Measurements from ENCODE around the gene VWA3B. TPM values are rescaled to one million over a fixed set of nuclear protein-coding genes. Genes with fewer than 3 reads are reported as not detected.

Gene VWA3B
- total RNA-seq, 1 donor from 2014 or later, result not detected

DNA sequence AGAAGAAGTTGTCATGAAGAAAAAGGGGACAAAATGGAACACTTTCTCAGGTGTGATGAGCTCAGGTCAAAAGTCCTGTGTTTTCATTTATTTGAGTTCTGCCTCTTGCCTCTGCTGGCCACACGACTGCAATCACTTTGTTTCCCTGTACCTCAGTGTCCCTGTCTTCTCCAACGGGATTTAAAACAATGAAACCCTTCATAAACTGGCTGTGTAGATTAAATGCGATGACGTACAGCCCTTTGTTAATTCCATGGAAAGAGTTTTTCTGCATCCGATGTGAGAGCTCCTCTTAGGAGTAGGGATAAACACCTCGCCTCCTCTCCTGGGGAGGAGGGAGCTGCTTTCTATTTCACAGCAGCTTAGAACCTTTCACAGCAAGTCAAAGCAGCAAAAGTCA is 207.7 kb downstream of the VWA3B start:
- Mint-ChIP-seq H3K27me3 (ENCODE audit: low read depth) (peaks cover 16% of the 10 kb centered on the region), H3K27ac (ENCODE audit: unreplicated experiment) (no peak overlapping the region), H3K9me3 (ENCODE audit: low read depth) (peaks cover 3% of the 10 kb centered on the region), H3K36me3 (ENCODE audit: low read depth) (peaks cover 1% of the 10 kb centered on the region), H3K4me1 (ENCODE audit: low read depth) (no peaks in the 10 kb centered on the region), H3K4me3 (ENCODE audit: unreplicated experiment) (no peak overlapping the region)
- TF ChIP-seq, protein P1, sequence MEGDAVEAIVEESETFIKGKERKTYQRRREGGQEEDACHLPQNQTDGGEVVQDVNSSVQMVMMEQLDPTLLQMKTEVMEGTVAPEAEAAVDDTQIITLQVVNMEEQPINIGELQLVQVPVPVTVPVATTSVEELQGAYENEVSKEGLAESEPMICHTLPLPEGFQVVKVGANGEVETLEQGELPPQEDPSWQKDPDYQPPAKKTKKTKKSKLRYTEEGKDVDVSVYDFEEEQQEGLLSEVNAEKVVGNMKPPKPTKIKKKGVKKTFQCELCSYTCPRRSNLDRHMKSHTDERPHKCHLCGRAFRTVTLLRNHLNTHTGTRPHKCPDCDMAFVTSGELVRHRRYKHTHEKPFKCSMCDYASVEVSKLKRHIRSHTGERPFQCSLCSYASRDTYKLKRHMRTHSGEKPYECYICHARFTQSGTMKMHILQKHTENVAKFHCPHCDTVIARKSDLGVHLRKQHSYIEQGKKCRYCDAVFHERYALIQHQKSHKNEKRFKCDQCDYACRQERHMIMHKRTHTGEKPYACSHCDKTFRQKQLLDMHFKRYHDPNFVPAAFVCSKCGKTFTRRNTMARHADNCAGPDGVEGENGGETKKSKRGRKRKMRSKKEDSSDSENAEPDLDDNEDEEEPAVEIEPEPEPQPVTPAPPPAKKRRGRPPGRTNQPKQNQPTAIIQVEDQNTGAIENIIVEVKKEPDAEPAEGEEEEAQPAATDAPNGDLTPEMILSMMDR (IDR thresholded peaks at IDR 0.05), result no peak
- no peak for DNase-seq (ENCODE audit: low spot score)

DNA sequence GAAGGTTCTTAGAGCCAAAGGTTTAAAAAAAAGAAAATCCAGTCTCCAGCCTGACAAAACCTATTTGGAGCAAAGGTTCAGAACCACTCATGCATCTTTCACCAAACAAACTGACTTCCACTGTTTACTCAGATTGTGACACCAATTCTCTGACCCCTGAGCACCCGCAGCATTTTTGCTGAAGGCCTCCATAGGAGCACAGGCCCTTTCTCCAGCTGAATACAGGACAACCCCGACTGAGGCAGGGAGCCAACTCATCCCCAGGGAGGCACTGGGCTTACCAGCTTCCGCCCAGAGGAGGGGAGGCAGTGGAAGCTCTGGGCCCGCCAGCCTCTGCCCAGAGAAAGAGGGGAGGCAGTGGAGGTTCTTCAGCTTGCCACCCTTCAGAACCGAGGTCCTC is 208.3 kb downstream of the VWA3B start:
- no peak for DNase-seq (ENCODE audit: low spot score)
- TF ChIP-seq, protein P1 (IDR thresholded peaks at IDR 0.05), result no peak
- no peaks in the 10 kb centered on the region for H3K36me3 Mint-ChIP-seq (ENCODE audit: low read depth)
- no peak overlapping the region for H3K27ac Mint-ChIP-seq (ENCODE audit: unreplicated experiment)
- H3K4me3 Mint-ChIP-seq (ENCODE audit: unreplicated experiment), result no peak overlapping the region
- no peaks in the 10 kb centered on the region for H3K9me3 Mint-ChIP-seq (ENCODE audit: low read depth)
- no peaks in the 10 kb centered on the region for H3K4me1 Mint-ChIP-seq (ENCODE audit: low read depth)
- H3K27me3 Mint-ChIP-seq (ENCODE audit: low read depth), result peaks cover 18% of the 10 kb centered on the region

DNA sequence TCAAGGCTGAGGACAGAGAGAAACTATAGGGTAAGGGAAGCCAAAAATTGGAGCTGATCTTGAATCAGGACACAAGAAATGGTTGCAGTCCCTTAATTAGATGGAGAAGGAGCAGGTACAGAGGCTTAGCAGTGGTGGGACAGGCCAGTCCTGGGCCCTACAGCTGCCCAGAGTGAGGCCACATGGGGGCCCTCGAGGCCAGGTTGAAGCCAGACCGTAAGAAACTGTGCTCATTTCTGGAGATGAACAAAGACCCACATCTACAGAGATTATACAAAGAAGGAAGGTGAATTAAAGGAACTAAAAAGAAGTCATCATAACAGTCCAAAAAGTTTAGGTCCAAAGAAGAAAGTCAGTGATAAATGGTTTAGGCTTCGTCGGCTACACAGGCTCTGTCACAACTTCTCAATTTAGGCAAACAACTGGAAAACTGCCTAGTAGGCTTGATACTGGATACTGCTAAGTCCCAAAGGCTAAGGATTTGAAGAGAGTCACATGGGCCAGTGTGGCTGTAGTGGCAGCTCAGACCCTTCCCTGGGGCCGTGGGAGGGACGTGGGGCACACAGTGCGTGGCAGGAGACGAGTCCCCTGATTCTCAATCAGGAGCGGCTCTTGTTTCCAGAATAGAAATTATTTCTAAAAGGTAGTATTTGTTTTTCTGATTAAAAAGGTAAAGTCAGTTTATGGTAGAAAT is 208.9 kb downstream of the VWA3B start:
- DNase-seq (ENCODE audit: low spot score), result no peak
- no peak overlapping the region for H3K27ac Mint-ChIP-seq (ENCODE audit: unreplicated experiment)
- TF ChIP-seq, protein P1 (IDR thresholded peaks at IDR 0.05), result peak; percentile 12
- peaks cover 22% of the 10 kb centered on the region for H3K27me3 Mint-ChIP-seq (ENCODE audit: low read depth)
- no peaks in the 10 kb centered on the region for H3K9me3 Mint-ChIP-seq (ENCODE audit: low read depth)
- H3K36me3 Mint-ChIP-seq (ENCODE audit: low read depth), result no peaks in the 10 kb centered on the region
- no peaks in the 10 kb centered on the region for H3K4me1 Mint-ChIP-seq (ENCODE audit: low read depth)
- no peak overlapping the region for H3K4me3 Mint-ChIP-seq (ENCODE audit: unreplicated experiment)

DNA sequence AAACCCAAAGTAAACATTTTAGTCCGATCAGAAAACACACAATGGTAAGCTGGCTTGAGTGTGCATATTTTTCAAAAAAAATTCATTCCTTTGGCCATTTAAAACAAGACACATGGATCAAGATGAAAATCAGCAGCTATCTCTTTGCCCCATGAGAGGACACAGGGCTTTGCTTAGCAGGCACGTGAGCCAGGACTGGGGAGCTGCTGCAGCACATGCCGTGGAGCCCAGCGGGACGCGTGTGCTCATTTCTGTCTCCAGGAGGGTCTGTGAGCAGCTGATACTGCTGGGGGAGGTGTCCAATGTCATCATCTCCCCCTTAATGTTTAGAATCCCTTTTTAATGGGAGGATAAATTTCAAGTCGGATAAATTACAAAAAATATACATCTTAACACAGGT is 209.5 kb downstream of the VWA3B start:
- DNase-seq (ENCODE audit: low spot score), result no peak
- Mint-ChIP-seq H3K27me3 (ENCODE audit: low read depth) (peaks cover 22% of the 10 kb centered on the region), H3K36me3 (ENCODE audit: low read depth) (no peaks in the 10 kb centered on the region), H3K4me1 (ENCODE audit: low read depth) (no peaks in the 10 kb centered on the region), H3K27ac (ENCODE audit: unreplicated experiment) (no peak overlapping the region), H3K4me3 (ENCODE audit: unreplicated experiment) (no peak overlapping the region), H3K9me3 (ENCODE audit: low read depth) (no peaks in the 10 kb centered on the region)
- TF ChIP-seq, protein P1 (IDR thresholded peaks at IDR 0.05), result no peak

DNA sequence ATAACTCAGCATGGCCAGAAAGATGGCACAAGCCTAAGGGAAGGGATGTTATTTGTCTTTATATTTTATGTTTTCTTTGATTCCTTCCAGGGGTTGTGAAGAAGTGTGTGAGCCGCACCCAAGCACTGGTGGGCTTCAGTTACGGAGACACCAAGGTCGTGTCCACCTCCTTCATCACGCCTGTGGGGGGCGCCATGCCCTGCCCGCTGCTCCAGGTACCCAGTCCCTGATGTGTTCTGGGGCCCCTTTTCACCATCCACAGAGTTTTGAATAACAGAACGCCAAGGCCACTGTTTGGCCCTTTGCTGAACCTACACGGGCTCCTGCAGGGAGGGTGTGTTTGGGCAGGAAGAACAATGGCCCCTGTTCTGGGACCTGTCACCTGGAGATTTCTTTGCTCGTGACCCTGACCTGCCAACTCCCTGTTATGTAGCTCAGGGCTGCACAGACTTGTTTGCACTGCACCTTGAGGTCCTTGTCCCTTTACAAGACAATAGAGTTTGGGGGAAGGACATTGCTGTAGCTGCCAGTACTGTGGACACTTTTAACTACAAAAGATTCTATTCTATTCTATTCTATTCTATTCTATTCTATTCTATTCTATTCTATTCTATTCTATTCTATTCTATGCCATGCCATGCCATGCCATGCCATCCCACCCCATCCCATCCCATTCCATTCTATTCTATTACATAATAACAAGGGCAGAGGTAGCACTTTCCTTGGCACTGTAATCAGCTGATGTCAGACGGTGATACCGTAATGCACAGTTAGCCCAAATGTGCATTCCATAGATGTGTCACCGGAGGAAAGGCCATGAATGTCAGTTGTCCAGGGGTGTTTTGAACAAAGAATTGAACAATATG is 211.1 kb downstream of the VWA3B start:
- no peak for DNase-seq (ENCODE audit: low spot score)
- no peak overlapping the region for H3K27ac Mint-ChIP-seq (ENCODE audit: unreplicated experiment)
- H3K9me3 Mint-ChIP-seq (ENCODE audit: low read depth), result no peaks in the 10 kb centered on the region
- no peaks in the 10 kb centered on the region for H3K4me1 Mint-ChIP-seq (ENCODE audit: low read depth)
- peaks cover 30% of the 10 kb centered on the region for H3K27me3 Mint-ChIP-seq (ENCODE audit: low read depth)
- no peak overlapping the region for H3K4me3 Mint-ChIP-seq (ENCODE audit: unreplicated experiment)
- TF ChIP-seq, protein P1 (IDR thresholded peaks at IDR 0.05), result no peak
- no peaks in the 10 kb centered on the region for H3K36me3 Mint-ChIP-seq (ENCODE audit: low read depth)
